K562 (cell line): ENCODE measurements around the gene ZFR2.

Source experiments
- SMARCB1 ChIP-seq: IDR thresholded peaks from 2 replicates; pipeline ENCODE4 v1.6.1; 2011; ENCODE audit warnings: improper control_type of control experiment, low read depth; ENCODE audit not compliant: insufficient read length
- TCF7 ChIP-seq: sonication (generic); IDR thresholded peaks from 2 replicates; pipeline ENCODE4 v1.6.1; 2016; ENCODE audit warnings: antibody characterized with exemption, borderline replicate concordance
- TF ChIP-seq, protein P1 (sequence below): fragments of 250-450 bp; sonication (Bioruptor Pico); IDR thresholded peaks from 2 replicates; pipeline ENCODE4 v1.8.0; 2022; ENCODE audit warnings: moderate library complexity, mild to moderate bottlenecking, inconsistent platforms

DNA sequence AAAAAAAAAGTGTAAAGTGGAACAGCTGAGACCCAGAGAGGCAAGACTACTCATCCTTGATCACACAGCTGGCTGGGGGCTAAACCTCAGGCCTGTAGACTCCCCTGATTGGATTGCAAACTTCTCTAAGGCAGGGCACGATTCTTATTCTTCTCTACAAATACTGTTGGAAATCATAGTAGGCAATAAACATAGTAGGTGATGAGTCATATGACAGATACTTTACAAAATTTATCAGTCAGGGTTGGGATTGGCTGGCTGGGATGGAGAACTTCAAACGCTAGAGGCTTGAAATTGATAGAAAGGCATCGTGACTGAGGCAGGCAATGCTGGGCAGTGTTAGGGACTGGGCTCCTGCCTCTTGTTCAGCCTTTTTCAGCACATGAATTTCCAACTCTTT lies 76.7 kb downstream of the ZFR2 start:
- TF ChIP-seq TCF7 (no peak), SMARCB1 (no peak)
- TF ChIP-seq, protein P1, sequence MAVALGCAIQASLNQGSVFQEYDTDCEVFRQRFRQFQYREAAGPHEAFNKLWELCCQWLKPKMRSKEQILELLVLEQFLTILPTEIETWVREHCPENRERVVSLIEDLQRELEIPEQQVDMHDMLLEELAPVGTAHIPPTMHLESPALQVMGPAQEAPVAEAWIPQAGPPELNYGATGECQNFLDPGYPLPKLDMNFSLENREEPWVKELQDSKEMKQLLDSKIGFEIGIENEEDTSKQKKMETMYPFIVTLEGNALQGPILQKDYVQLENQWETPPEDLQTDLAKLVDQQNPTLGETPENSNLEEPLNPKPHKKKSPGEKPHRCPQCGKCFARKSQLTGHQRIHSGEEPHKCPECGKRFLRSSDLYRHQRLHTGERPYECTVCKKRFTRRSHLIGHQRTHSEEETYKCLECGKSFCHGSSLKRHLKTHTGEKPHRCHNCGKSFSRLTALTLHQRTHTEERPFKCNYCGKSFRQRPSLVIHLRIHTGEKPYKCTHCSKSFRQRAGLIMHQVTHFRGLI = no peak
